ENCODE measurements around the gene NAPB.

- no peak for TF ChIP-seq CTCF (IDR thresholded peaks at IDR 0.05; ENCODE audit: low read length)
- TF ChIP-seq EZH2 (IDR thresholded peaks at IDR 0.05; ENCODE audit: borderline replicate concordance, low read length): no peak
Measured at GRCh38 chr20:23413862-23414422, 7.3 kb downstream of the NAPB start.
